ENCODE measurements around the gene PDCL2.
"Not testable (repeated sequence)": the region's sequence is repeated elsewhere in the genome, so short reads cannot be mapped to it uniquely, and the experiment has no call there.

PDCL2 gene, protein sequence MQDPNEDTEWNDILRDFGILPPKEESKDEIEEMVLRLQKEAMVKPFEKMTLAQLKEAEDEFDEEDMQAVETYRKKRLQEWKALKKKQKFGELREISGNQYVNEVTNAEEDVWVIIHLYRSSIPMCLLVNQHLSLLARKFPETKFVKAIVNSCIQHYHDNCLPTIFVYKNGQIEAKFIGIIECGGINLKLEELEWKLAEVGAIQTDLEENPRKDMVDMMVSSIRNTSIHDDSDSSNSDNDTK

GRCh38 chr4:55592014-55592413 lies at the start of gene PDCL2:
PDCL2 (minus strand) TSS chr4:55592245; CDS start chr4:55592109, 136 bp downstream.
- DNase-seq = no peak

DNA sequence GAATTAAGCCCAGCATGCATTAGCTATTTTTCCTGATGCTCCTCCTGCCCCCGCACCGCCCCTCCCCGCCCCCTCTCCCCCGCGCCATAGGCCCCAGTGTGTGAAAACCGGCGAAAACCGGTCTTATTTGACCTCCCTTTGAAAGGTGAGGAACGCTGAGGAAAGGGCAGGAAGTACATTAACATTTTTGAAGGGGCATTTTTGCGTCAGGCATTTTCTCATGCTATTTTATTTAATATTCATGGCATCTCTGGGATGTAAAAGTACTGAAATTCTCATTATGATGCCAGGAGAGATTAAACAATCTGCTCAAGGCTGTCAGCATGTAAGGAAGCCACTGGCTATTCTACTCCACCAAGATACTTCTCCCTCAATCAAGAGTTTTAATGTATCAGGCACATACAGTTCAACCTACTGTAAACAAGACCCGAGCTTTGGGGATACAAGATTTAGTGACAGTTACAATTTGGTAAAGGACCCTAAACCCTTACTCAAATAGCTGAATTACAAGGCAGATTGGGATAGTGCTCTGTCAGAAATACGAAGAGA lies 45.3 kb upstream of the PDCL2 start:
- no peak for DNase-seq

- no peak for DNase-seq
Measured at GRCh38 chr4:55636656-55636999, 44.6 kb upstream of the PDCL2 start.

DNA sequence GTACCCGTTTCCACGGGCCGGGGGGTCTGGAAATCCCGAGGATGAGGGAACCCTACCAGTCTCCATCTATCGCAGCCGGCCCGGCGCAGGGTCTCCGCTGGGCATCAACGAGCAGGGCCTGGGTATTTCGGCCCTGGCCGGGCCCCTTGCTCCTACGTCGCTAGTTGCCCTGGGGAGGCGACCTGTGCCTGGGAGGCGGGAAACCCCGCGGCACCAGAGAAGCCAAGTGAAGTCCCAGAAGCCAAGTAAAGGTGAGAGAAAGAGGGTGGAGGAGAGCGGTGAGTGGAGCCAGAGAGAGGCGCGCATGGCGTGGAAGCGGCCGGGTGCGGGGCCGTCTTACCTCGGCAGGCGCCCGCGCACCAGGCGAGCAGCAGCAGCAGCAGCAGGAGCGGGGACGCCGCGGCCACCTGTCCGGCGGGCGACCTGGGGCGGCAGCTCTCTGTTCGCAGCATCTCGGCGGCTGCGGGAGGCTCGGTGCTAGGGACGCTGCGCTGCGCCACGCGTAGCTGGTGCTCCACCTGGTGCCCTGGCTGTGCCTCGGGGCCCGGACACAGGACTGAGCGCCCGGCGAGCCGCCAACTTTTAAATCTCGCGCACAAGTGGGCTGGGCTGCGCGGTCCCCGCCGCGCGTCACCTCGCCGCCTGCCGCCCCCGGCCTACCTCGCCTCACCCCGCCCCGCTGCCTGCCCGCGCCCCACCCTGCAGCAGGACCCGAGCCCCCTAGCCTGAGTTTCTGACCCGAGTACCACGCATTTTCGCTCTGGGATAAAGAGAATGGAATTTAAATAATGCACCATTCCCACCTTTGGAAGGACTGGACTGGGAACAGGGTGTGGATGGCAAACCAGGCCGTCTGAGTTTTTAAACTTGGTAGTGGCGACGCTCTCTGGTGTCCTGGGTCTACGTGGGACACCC lies 44.0 kb upstream of the PDCL2 start, which contains the start of gene NMU:
NMU (minus strand) TSS at position 558 of the 915 bp plus-strand sequence; CDS start at position 452, 106 bp downstream.
- DNase-seq = no peak

GRCh38 chr4:55635282-55635681 lies 43.2 kb upstream of the PDCL2 start:
- DNase-seq = no peak

DNA sequence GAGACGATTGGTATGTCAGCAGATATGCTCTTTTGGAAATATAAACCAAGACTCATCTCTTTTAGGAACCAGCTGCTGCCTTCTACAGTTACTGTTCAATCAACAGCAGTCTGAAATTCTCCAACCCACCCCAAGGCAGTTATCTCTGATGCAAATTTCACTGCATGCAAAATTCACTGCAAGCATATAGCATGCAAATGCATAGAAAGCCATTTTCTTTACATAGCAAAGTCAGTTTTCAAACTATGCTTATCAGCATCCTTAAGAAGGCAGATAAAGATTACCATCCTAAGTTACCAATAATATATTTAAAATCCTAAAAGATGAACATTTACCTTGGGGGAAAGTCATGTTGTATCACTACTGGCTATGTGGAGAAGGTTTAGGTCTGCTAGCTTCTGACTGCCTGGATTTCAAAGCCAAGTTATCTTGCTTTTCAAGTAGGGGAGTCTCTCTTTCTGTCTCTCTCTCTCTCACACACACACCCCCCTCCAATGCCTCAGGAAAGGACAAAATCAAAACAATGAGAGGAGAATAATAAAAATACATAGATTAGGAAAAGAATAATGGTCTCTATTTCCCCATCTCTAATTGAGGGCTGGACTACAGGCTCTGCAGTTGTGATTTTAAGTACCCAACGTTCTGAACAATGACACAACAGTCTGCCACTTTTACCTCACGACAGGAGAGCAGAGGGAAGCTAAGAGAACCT lies 42.5 kb upstream of the PDCL2 start:
- DNase-seq = no peak

DNA sequence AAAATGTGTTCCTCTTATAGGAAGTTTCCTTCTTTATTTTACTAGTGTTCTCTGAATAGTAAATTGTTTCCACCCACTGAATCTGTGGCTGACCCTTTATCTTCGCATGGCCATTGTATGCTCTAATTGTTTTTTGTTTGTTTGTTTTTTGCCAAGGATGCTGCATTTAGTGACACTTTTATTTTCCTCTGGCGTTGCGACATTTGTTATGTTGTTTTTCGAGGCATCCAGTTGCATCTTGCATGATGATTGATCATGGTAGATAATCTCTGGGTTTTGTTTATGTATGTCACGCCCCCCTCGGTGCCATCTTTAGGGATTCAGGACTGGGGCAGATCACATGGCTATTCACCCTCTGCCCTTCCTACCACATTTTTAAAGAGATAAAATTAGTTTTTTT lies 41.9 kb upstream of the PDCL2 start:
- no peak for DNase-seq

GRCh38 chr4:55625835-55626234 lies 33.8 kb upstream of the PDCL2 start:
- no peak for DNase-seq

DNA sequence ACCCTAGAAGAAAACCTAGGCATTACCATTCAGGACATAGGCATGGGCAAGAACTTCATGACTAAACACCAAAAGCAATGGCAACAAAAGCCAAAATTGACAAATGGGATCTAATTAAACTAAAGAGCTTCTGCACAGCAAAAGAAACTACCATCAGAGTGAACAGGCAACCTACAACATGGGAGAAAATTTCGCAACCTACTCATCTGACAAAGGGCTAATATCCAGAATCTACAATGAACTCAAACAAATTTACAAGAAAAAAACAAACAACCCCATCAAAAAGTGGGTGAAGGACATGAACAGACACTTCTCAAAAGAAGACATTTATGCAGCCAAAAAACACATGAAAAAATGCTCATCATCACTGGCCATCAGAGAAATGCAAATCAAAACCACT lies 32.0 kb upstream of the PDCL2 start:
- DNase-seq = not testable (repeated sequence)

GRCh38 chr4:55618546-55619143 lies 26.6 kb upstream of the PDCL2 start:
- no peak for DNase-seq

DNA sequence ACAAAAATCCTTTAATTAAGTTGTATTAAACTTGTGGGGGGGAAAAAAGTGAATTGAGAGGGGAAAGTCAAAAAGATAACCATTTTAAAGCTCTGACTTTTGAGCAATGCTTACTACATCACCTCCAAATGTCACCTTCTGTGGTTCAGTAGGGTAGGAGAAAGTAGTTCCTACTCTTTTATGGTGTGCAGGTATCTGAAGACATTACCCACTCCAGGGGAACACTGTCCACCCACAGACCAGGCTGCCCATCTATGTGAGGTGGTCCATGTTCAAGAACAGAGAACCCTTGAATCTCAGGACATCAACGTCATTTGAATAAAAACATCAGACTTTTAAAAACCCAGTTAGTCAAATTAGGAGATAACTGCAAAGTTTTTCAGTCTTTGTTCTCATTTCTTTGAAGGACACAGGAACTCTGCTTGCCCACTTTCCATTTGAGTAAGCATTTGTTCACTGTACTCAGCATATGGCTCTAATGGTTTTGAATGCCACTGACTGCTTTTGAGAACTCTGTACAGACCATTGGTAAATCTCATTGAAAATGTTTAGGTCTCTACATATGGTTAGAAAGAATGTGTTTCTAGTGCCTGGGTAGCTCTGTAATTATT lies 25.6 kb upstream of the PDCL2 start:
- no peak for DNase-seq

- DNase-seq = no peak
Measured at GRCh38 chr4:55615008-55615407, 23.0 kb upstream of the PDCL2 start.

- no peak for DNase-seq
Measured at GRCh38 chr4:55613621-55614020, 21.6 kb upstream of the PDCL2 start.

DNA sequence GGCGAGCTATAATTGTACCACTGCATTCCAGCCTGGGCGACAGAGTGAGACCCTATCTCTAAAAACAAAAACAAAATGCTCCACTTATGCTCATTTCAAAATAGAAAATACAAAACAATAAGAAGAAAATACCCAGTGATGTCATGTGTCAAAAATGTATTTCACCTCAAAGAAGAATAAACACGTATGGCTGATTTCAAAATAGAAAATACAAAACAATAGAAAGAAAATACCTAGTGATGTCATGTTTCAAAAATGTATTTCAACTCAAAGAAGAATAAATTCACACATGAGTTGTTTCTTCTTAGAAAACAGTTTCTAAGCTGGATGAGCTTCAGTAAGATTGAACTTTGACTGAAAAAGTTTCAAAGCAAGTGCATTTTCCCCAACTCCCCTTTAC lies 20.3 kb upstream of the PDCL2 start:
- DNase-seq = no peak

DNA sequence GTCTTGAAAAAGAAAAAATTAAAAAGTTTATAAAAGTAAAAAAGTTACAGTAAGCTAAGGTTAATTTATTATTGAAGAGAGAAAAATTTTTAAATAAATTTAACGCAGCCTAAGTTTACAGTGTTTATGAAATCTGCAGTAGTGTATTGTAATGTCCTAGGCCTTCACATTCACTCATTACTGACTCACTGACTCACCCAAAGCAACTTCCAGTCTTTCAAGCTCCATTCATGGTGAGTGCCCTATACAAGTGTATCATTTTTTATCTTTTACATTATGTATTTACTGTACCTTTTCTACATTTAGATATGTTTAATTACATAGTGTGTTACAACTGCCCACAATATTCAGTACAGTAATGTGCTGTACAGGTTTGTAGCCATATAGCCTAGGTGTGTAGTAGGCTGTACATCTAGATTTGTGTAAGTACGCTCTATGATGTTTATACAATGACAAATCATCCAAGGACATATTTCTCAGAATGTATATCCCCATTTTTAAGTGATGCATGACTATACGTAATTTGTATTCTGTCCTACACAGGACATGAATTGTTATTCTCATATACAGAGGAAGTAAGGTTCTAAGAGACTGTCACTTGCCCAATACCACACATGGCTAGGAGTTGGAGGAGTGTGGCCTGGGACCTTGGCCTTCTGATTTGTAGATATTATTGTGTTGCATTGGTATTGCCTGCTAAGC lies 19.5 kb upstream of the PDCL2 start:
- no peak for DNase-seq

DNA sequence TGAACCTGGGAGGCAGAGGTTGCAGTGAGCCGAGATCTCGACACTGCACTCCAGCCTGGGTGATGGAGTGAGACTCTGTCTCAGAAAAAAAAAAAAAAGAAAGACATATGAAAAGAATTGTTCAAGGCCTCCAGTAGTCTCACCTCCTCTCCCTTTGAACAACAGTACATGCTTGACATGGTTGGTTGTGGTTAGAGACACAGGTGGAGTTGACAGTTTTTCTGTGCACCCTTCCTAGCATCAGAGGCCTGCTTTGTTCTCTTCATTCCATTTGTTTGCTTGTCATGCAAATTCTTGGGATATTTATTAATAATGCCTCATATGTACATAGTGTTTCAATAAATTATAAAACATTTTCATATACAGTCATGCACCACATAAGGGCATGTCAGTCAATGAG lies 18.3 kb upstream of the PDCL2 start:
- DNase-seq = no peak

DNA sequence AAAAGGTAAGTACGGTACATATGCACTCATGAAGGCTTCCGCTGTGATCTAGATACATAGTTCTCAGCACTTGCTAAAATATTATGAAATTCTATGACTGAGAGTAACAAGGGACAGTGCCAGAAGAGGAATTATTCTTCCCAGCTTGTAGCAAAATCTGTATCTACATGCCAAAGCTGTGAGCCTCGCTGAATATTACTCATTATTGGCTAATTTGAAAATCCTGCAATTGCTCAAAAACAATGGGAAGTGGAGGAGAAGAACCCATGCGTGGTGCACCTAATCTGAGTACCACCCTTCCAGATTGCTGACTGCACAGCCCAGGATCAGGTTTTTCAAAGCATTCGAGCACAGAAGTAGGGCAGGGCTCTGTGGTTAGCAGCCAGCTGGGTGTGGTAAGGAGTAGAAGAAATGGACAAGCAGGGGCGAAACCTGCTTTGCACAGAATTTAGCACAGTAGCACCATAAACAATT lies 17.4 kb upstream of the PDCL2 start:
- no peak for DNase-seq

- DNase-seq = no peak
Measured at GRCh38 chr4:55608591-55608990, 16.5 kb upstream of the PDCL2 start.

DNA sequence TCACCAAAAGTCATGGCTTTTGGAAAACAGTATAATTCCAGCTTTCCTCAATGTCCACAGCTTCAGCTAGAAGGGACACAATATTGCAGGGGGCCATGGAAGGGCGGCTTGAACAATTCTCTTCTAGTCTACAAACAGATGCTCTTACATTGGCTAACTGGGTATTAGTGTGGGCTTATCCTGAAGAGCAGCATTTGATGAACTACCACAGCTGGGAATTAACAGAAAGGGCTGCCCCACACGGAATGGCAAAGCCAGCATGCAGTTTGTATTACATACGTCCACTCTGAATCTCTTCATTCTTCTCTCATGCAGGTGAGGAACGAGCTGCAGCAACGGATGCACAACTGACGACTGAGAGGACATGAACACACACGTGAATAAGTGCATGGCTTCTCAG lies 13.0 kb upstream of the PDCL2 start:
- DNase-seq = no peak

DNA sequence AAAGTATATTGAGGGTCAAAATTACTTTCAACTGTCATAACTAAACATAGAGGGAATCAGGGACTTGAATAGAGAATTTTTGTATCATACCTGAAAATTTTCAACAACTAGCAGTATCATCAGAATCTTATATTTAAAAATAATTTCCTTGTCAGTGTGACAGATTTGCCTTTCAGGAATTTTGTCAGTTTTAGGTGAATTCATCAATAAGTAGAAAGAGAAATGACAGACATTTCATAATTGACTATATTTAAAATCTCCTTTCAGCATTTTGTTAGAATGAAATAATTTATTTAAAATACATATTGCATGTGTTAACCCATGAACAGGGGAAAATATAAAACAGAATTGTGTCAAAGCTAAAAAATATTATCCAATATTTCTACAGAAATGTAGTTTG lies 8.6 kb upstream of the PDCL2 start:
- no peak for DNase-seq

DNA sequence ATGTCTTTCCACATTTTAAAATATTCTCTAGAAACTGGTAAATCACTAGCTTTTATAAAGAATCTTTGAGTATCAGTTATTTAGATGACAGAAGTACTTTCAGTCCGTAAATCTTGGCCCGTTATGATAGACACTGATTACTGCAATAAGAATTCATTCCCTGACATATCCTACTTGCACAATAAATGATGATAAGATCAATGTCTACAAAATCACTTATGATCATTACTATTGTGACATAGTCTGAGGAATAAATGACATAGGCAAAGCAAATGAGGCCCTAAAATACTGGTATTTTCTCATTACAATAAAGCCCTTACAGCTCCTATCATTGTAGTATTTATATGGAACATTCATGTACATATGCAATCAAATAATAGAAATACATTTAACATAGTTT lies 6.6 kb upstream of the PDCL2 start:
- DNase-seq = no peak

DNA sequence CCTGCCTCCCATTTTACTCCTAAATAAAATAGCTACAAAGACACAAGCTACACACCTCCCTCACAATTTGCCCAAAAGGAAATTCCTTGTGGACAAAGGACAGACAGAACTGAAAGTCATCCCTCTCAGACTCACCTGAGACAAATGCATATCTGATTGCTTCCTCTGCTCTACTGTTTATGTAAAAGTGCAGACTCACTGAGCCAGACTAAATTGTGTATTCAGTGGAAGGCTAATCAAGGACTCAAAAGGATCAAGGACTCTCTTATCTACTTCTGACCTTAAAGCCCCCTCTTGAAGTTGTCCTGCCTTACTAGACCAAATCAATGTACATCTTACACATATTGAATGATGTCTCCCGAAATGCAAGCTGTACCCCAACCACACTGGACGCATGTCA lies 3.9 kb downstream of the PDCL2 start:
- no peak for DNase-seq
